HG02885 (cell line): Measurements from ENCODE around the gene ANTXRL.
A peak's percentile ranks its signal among the peaks of the same experiment; 100 is the strongest.
"Not testable (repeated sequence)": the region's sequence is repeated elsewhere in the genome, so short reads cannot be mapped to it uniquely, and the experiment has no call there.

Experiments
- ATAC-seq: cut with Tn5 transposase; IDR thresholded peaks from one replicate; pipeline ENCODE4 v1.9.1; 2021; ENCODE audit warnings: mild to moderate bottlenecking; ENCODE audit not compliant: unreplicated experiment, poor library complexity

ANTXRL gene

DNA sequence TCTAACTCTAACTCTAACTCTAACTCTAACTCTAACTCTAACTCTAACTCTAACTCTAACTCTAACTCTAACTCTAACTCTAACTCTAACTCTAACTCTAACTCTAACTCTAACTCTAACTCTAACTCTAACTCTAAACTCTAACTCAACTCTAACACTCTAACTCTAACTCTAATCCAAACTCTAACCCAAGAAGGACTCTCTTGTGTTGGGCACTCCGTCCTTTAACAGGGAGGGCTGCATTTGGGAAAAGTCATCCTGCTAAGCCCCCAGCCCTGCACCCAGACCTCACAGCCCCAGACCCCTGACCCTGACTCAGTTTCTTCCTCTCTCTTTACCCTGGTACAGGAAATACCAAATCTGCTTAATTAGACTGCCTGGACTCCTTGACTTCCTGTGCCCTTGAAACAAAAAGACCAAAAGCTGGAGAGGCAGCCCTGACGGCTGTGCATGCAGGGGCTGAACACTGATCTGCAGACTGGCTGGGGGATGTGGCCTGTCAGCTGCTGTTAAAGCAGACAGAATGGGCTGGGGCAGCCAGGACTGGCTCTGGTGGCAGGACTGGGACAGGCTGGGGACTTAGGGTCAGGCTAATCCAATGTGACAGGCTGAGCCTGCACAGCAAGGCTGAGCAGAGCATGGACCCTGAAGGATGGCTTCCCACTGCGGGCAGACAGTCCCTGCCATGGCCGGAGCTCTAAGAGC is 14.8 kb upstream of the ANTXRL start:
- not testable (repeated sequence) for ATAC-seq

DNA sequence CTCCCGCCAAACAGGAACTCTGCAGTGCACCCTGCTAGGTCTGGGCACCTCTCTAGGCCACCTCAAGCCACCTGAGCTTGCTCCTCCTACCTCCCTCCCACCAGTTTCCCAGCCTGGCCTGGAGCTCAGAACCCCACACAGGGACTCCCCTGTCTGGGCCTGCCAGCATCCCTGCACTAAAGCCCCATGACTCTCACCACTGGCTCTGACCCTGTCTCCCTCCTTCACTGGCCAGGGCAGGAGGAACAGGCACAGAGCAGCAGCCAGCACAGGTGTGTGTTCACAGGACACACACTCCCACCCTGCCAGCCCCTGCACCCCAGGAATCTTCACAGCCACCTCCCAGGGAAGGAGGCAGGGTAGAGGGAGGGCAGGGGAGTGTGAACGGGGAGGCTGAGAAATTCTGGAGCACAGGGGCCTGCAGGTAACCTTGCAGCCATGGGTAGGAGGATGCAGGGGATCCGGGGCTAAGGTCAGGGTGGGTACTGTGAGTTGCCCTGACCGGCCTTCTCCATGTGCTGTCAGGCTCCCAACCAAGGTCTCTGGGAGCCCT is 13.9 kb upstream of the ANTXRL start:
- ATAC-seq, result no peak

DNA sequence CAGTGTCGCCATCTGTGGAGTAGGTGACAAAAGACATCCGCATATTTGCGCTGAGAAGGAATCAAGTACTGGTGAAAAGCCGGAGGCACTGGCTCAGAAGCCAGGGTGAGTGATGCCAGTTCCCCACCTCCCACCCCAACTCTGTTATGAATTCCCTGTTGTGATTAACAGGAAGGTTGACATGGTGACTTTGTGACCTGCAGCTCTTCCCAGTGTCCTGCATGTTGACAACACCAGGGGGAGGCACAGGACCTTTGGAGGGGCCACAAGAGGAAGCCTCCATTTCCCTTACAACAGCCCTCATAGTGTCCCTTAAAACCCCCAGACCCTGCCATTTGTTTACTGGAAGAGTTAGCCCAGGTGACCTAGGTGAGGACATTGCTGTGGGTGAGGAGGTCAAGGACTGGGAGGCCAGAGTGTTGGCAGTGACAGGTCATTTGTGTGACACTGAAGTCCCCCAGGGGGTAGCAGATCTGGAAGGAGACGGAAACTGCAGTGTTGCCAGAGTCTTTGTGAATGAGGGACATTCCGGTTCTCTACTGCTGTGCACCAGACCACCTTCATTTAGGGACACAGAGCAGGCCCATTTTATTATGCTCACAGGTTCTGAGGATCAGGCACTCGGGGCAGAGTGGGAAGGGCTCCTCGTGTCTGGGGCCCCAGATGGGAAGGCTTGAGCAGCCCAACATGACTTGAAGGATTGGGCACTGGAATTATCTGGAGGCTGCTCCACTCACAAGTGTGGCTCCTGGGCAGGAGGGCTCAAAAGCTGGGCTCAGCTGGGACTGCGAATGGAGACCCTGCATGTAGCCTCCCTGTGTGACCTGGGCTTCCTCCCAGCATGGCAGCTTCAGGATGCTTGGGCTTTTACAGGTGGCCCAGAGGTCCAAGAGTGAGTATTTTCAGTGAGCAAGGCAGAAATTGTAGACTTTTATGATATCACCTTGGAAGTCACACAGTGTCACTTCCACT is 13.0 kb upstream of the ANTXRL start:
- no peak for ATAC-seq

GRCh38 chr10:46277840-46278239 is 9.0 kb upstream of the ANTXRL start:
- ATAC-seq, result no peak

GRCh38 chr10:46282421-46282831 is 4.4 kb upstream of the ANTXRL start:
- ATAC-seq, result not testable (repeated sequence)

GRCh38 chr10:46282842-46283574 is 3.8 kb upstream of the ANTXRL start:
- ATAC-seq, result peak; percentile 65

- no peak for ATAC-seq
Observed at GRCh38 chr10:46283580-46284285, 3.1 kb upstream of the ANTXRL start.

DNA sequence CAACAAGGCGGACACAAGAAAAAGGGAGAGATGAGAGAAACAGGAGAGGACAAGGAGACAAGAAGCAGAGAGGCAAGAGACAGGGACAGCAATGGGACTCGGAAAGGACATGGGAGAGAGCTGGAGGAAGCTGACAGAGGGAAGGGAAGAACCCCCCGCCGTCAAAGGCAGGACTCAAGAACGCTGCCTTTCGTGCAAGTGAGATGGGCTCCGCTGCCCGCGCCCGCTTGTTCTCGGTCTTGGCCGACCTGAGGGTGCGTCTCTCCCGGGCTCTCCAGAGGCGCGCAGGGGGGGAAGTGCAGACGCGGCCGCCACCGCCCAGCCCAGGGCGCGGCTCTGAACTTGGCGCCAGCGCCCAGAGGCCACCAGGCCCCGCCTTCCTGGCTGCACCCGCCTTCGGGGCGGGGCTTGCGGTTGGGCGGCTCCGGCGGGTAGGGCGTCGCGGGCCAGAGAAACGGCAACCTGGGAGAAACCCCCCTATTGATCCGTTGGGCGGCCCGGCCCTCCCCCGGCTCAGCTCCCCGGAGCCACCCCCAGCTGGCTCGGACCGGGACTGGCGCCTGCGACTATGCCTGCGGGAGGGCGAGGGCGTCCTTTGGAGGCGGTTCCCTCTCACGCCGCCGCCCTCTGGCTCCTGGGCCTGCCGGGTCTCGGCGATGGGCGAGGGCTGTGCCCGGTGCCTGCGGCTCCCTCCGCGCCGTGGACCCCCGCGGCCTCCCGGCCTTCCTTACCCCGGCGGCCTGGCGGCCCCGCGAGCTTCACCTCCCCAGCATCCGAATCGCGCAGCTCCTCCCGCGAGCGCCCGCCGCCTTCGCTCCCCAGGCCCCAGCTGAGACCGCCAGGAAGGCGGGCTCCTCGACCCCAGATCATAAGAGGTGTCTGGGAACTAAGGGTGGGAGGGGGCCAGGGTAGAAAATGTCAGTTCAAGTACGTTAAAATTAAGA is 2.2 kb upstream of the ANTXRL start:
- ATAC-seq, result peak; percentile 92

DNA sequence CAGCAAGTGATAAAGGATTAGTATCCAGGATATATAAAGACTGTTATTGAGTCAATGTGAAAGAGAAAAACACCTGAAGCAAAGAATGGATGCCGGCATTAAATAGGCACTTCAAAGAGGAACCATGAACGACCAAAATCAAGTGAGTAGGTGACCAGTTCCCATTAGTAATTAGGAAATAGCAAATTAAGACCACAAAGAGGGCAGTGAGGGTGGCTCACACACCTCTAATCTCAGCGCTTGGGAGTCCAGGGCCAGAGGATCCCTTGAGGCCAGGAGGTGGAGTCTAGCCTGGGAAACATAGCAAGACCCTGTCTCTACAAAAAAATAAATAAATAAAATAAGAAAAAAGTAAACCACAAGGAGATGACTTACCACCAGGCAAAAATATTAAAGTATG is 1.5 kb upstream of the ANTXRL start:
- peak; percentile 6 for ATAC-seq

- no peak for ATAC-seq
Observed at GRCh38 chr10:46285966-46286620, 704 bp upstream of the ANTXRL start.

DNA sequence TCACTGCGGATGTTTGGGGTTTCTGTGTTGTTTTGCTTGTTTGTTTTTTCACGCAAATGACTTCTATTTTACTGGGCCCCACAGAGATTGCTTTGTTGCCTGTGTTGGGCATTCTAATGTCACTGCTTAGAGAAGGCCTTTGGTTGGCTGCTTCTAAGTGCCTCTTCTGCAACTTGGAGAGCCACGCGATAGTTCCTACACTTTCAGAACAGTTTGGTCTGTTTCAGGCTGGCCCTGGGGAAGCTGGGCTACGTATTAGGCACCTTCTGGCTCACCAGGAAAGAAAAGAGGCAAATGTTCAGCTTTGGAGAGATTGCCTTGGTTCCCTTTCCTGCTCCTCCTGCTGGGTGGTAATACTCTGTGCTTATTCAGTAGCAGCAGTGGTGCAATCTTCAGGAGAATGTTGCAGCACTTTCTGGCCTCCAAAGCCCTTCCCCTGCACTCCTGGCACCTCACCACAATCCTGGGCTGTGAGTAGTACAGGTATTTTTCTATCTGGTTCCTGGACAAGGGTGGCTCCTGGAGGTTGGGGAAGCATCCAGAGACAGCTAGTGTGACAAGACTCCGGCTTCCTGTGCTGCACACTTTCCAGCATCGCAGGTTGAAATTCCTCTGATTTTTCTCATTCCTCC is 1.2 kb downstream of the ANTXRL start:
- ATAC-seq, result no peak

DNA sequence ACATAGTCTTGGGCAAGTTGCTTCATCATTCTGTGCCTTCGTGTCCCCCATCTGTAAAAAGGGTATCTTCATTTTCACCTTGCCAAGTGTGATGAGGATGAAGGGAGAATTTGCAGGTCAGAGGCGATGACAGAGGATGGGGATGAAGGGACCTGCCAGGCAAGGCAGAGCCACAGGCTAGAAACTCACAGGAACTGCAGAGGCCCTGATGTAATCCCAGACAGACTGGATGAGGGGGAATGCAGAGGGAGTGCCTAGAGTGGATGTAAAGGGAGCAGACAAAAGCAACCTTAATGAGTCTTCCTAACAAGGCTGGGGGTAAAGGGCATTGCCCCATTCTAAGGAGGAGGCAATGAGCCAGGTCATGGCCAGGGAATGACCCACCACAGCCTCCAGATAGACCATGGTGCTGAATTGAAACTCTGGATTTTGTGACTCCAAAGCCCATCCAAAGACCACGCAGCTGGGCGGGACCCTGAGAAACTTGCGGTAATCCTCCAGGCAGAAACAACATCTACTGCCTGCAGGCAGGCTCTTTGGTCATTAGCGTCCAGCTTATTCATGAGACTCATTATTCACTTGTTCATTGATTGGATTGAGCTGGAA is 1.9 kb downstream of the ANTXRL start:
- no peak for ATAC-seq

DNA sequence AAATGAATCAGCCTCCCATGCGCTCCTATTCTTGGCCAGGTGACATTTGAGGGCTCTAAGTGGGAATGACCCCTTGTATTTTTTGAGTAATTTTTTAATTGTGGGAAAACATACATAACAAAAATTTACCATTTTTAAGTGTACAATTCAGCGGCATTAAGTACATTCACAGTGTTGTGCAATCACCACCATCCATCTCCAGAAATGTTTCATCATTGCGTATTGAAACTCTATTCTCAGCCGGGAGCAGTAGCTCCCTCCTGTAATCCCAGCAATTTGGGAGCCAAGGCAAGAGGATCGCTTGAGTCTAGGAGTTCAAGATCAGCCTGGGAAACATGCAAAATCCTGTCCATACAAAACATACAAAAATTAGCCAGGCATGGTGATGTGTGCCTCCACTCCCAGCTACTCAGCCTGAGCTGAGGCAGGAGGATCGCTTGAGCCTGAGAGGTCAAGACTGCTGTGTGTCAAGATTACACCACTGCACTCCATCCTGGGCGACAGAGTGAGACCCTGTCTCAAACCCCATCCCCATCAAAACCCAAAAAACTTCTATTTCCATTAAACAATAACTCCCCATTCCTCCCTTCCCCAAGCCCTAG is 2.5 kb downstream of the ANTXRL start:
- ATAC-seq, result no peak

GRCh38 chr10:46290101-46290886 is 3.5 kb downstream of the ANTXRL start:
- ATAC-seq, result no peak

DNA sequence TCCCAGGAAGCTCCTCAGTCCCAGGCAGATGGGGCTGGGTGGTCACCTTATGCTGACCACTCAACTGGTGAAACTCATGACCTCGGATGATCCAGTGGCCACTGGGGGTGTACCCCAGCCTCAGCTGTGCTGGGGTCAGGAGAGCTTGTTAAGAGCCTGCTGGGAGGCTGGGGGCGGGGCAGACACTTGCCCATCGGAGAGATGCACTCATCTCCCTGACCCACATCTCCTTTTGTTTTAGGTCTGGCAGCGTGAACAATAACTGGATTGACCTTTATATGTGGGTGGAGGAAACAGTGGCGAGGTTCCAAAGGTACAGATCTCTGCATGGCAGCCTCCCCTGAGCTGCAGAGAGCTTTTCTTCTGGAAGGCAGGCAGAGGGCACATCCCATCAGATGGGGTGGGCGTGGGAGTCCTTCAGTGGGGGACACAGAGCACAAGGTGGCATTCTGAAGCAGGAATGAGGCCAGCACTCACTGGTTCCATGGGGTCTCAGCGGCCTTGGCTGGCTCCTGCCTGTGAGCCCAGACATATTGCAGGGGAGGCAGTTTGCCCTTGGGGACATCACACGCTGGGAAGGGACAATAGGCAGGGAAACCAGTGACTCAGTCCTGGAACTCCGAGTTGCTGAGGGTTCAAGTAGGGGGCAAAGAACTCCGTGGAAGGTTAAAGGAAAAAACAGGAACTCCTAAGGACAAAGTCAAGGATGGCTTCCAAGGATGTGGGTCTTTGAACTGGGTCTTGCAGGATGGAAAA is 5.2 kb downstream of the ANTXRL start:
- no peak for ATAC-seq
